ENCODE measurements around the gene C12orf50. TPM values are rescaled to one million over a fixed set of nuclear protein-coding genes. Genes with fewer than 3 reads are reported as not detected.

Gene C12orf50
- total and polyA plus RNA-seq, 10 of the 15 experiments (the other 5 are each of a cell fraction or from before 2014, with no cell fraction given), result 0.03 to 0.06 TPM; not detected in 8

- TF ChIP-seq MEF2B (IDR thresholded peaks at IDR 0.05; ENCODE audit: partially characterized antibody, poor library complexity, severe bottlenecking), result no peak
- TF ChIP-seq BCLAF1 (IDR thresholded peaks at IDR 0.05), result no peak
- TF ChIP-seq TCF3 (IDR thresholded peaks at IDR 0.05; ENCODE audit: borderline replicate concordance, insufficient read depth, low read depth, low read length), result no peak
Measured at GRCh38 chr12:88015825-88016224, 13.4 kb downstream of the C12orf50 start (continued).

- RAD21 ChIA-PET (ENCODE audit: unreplicated experiment), result no interaction called here
- H3K9me3 ChIP-seq (replicated peaks; ENCODE audit: control insufficient read depth, insufficient read depth, low read length), result no peaks in the 10 kb centered on the region
- POLR2A ChIA-PET, result no interaction called here
- ATAC-seq (no peak), DNase-seq (ENCODE audit: low read depth, low spot score) (no peak), FAIRE-seq (no peak)
- no peaks in the 10 kb centered on the region for H3K4me1 ChIP-seq (ENCODE audit: control insufficient read depth, insufficient read depth, low read length)
- no peaks in the 10 kb centered on the region for H3K36me3 ChIP-seq (ENCODE audit: control insufficient read depth in 2 of 2, insufficient read depth in 2 of 2, low read length in 1 of 2)
- H3K27ac ChIP-seq (ENCODE audit: control insufficient read depth, insufficient read depth), result no peak overlapping the region
- no TSS peak for BruUV-seq (replicated peaks)
- SMC1A ChIA-PET (ENCODE audit: uncharacterized antibody, unreplicated experiment), result interaction anchor here (0.9 to 1.3 kb wide), 3 partner anchors 18 to 663 kb away, joined by 3 read pairs; no protein-coding TSS in a partner anchor
- H4K20me1 ChIP-seq (ENCODE audit: control insufficient read depth, insufficient read depth), result no peaks in the 10 kb centered on the region
- no peak overlapping the region for H3K4me3 ChIP-seq
- H2AFZ ChIP-seq (ENCODE audit: control insufficient read depth, low read depth, low read length), result no peak overlapping the region
- 21% methylated on average over 5 of the region's 5 CpGs for WGBS (ENCODE audit: insufficient coverage, insufficient replicate concordance, low lambda C conversion rate, missing lambda C conversion rate)
- intact Hi-C loops (cut with micrococcal nuclease; ENCODE audit: unreplicated experiment) (no loop called here), in situ Hi-C loops (cut with MboI) (no loop called here)
- no peak overlapping the region for H3K9ac ChIP-seq (ENCODE audit: control insufficient read depth, insufficient read depth, low read length)
- TF ChIP-seq SRF (IDR thresholded peaks at IDR 0.05; ENCODE audit: low read depth in 2 of 2, low read length in 2 of 2), result no peak
- H3K79me2 ChIP-seq (ENCODE audit: control insufficient read depth, insufficient read depth, low read length), result no peaks in the 10 kb centered on the region
- H3K27me3 ChIP-seq (replicated peaks in 1 of 2; ENCODE audit: control insufficient read depth in 2 of 2, insufficient read depth in 2 of 2, low read length in 1 of 2), result no peaks in the 10 kb centered on the region
- CTCF ChIA-PET, result no interaction called here
- no peak overlapping the region for H3K4me2 ChIP-seq (ENCODE audit: control insufficient read depth, insufficient read depth)
Measured at GRCh38 chr12:88011755-88012154, 17.4 kb downstream of the C12orf50 start.
